Measurements from ENCODE around the gene EIF3CL. TPM values are rescaled to one million over a fixed set of nuclear protein-coding genes. Genes with fewer than 3 reads are reported as not detected.

EIF3CL gene
- 147 and 181 TPM in 2 replicates for total RNA-seq

GRCh38 chr16:28403220-28404072, at the start of gene EIF3CL:
Gene EIF3CL (minus strand): TSS chr16:28403841. CDS start chr16:28403618, 223 bp downstream.

GRCh38 chr16:28363408-28363807, 40.2 kb downstream of the EIF3CL start, which contains the start of gene NPIPB6:
Gene NPIPB6 (minus strand): TSS chr16:28363508. CDS start chr16:28362822, 686 bp downstream.

Other genes with a start within 250 kb of the EIF3CL start
- 100 and 112 TPM in 2 replicates for gene XPO6, start 191.9 kb downstream of the EIF3CL start, total RNA-seq
- gene SBK1, start 111.3 kb downstream of the EIF3CL start, total RNA-seq = under 0.01 TPM in 2 replicates
- gene NPIPB6, start 40.3 kb downstream of the EIF3CL start, total RNA-seq = 0.17 and 0.30 TPM in 2 replicates
- not detected in 2 replicates for gene NPIPB7, start 68.5 kb upstream of the EIF3CL start, total RNA-seq
- 11.1 and 11.4 TPM in 2 replicates for gene CLN3, start 88.2 kb upstream of the EIF3CL start, total RNA-seq
- gene APOBR, start 90.8 kb upstream of the EIF3CL start, total RNA-seq = not detected in 2 replicates
- gene IL27, start 103.0 kb upstream of the EIF3CL start, total RNA-seq = not detected in 2 replicates
- gene NUPR1, start 135.1 kb upstream of the EIF3CL start, total RNA-seq = 16.2 and 20.3 TPM in 2 replicates
- gene SGF29, start 150.1 kb upstream of the EIF3CL start, total RNA-seq = 12.3 and 14.6 TPM in 2 replicates
- not detected in 2 replicates for gene SULT1A2, start 193.2 kb upstream of the EIF3CL start, total RNA-seq
- gene SULT1A1, start 206.2 kb upstream of the EIF3CL start, total RNA-seq = 1.0 and 1.3 TPM in 2 replicates
- not detected in 2 replicates for gene NPIPB8, start 234.2 kb upstream of the EIF3CL start, total RNA-seq